GM21737 (cell line): ENCODE measurements around the gene DAPL1.

ENCODE experiments used
- ATAC-seq: cut with Tn5 transposase; IDR thresholded peaks from one replicate; pipeline ENCODE4 v1.9.1; 2021; ENCODE audit warnings: mild to moderate bottlenecking, moderate library complexity; ENCODE audit not compliant: unreplicated experiment

The DAPL1 gene, protein sequence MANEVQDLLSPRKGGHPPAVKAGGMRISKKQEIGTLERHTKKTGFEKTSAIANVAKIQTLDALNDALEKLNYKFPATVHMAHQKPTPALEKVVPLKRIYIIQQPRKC

DNA sequence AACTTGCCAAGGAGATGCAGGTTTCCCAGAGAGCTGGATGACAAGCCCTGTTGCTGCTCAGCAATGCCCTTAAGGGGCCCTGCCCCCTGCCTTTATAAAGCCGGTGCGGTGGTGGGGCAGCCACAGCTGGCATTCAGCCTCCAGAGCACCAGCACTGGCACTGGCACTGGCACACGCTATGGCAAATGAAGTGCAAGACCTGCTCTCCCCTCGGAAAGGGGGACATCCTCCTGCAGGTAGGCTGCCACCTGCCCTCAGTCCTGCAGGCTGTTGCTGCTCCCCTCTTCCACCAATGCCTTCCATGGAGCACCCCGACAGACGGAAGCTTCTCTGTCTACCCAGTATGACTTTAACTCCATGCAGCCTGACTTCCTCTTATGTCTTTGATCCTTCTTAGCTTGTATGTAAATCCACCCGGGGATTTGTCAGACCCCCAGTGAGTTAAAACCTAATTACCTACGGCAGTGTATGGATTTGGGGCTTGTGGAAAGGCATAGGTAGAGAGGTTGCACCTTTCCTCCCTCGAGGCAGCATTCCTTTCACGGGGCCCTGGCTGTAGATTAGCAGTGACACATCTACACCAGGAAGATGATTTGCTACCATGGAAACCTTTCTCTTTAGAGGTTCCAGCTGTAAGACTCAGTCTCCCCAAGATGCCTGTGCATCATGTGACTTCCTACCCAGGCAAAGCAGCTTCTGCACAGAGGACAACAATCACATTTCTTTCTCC, at the start of gene DAPL1:
TSS of gene DAPL1 (plus strand) at position 123 of the 730 bp plus-strand sequence. CDS start at position 179, 56 bp downstream.
- ATAC-seq: no peak

DNA sequence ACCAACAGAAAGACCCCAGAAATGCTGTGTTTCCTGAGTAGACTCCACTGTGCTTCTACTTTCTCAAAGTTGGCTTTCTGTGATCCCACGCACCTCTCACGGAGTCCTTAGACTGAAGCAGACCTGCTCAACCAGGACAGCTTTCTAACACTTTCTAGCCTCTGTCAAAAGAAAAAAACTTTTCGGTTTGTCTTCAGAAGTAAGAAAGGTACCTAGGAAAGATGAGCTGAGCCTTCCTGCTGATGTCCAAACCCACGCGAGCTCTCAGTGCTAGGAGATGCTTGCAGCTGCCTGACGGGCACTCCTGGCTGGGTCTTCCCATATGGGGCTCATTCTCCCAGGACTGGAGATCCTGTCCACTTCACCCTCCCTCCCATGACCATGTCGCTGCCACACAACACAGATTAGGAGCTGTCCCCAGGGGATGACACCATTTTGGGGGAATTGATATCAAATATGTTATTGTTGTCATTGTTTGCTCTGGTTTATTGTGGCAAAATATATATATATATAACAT, 49.2 kb upstream of the DAPL1 start:
- ATAC-seq: no peak

DNA sequence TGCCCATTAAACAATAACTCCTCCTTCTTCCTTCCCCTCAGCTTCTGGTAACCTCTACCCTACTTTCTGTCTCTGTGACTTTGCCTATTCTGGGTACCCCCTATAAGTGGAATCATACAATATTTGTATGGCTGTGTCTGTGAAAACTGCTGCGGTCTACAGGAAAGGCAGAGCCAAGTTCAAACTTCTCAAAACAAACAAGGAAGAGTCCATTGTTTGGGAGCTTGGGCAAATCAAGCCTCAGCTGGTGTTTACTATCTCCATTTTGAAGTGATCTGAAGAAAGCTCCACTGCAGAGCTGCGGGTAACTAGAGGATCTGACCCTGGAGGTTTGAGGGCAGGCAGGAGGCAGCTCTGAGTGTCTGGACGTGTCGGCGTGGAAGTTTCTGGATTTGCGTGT, 48.6 kb upstream of the DAPL1 start:
- ATAC-seq: no peak

DNA sequence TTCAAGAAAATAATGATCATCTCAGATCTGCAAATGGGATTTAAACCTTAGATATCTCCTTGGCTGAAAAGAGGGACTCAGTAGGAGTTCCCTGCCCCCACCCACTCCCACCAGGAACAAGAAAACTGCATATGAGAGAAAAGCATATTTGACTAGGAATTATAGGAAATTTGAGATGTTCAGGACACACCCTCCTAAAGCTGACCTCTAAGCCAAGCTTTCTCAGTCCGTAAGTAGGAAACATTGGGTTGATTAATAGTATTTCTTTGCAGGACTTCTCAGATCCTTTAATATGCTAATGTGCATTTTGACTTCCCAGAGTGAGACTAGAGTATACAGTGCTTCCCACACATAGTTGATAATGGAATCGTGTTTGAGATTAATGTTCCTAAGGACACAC, 47.8 kb upstream of the DAPL1 start:
- no peak for ATAC-seq

DNA sequence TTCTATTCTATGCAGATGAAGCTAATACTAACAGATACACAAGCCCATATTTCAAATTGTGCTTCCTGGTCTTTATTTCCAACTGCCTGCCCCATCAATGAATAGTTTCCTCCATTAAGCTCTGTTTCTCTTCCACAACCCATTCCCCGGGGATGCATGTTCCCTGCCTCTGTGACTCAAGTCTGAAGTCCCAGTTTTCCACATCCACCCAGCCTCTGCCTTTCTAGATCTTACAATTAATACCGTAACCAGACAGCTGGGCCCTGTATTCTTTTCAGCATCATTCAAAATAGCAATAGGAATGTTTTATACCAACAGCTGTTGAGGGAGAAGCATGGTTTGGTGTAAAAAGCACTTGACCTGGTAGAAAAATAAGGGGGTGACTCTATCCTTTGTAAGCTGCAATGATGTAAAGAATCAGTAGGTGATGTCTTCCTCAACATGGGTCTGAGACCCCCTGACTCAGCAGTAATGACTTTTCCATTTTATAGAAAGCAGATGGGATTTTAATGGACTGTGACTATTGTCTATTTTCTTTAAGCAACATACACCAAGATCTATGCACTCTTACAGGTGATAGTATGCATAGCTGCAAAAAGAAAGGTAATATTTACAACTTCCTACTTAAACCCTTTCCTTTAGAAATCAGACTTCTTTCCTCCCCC, 46.1 kb upstream of the DAPL1 start:
- ATAC-seq: no peak

DNA sequence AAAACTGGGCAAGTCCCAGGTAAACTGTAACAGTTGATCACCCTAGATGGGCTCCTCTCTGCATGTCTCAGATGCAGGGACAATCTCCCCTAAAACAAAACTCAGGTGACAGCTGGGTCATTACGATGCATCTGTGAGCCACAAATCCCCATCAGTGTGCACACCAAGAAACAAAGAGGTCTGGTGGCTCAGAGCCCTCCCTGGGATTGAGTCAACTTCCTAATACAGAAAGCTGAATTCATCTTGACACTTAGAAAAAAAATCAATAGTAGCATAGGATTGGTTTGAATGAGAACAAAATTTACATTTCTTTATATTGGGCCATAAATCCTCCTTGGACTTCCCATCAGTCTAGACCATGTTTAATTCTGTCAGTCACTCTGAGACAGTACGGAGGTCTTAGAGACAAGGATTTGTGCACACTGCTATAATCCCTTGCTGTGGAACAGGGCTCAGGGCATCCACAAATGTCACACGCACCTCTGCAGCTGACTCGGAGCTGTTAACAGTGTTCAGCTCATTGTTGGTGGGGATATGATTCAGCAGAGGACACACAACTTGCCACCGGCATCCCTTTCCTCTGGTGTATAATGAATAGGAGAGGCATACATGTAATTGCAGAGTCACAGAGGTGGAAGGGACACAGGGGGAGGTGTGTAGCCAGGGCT, 44.5 kb upstream of the DAPL1 start:
- no peak for ATAC-seq

DNA sequence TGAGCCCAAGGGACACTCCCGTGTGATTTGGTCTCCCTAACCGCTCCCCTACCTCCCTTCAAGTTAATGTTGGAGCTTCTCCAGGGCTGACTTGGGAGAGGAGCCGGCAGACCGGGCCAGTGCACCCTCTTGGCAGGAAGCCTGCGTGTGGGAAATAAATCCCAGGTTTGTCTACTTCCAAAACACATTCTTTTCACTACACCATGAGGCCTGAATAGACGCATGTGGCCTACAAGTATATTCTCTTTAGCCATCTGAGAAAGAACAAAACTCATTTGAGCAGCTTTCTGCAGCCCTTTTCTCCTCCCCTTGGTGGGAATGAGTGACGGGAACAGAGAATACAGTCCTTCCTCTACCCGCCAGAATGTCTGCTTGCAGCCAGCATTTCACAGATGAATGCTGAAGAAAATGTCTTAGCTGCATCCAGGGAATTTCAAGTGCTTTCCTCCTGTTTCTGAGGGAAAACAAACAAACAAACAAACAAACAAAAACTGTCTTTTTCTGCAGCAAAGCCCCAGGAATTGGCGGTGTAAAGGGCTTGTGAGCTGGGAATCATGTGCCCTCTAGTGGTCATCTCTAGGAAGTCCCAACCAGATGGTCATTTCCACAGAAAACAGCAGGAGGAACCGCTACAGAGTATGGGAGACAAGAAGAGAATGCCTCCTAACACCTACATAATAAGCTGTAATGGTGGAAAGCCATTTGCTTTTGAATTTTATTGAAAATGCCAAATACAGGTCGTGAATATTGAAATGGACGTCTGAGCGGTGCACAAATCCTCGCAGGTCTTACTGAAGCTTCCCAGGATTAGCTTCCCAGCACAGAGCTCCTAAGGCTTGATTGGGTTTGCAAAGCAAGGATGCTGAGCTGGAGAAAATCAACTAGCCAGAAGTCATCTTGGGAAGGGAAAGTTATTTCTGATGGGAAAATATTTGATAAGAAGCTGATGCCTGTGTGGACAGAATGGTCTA, 41.2 kb upstream of the DAPL1 start:
- no peak for ATAC-seq

DNA sequence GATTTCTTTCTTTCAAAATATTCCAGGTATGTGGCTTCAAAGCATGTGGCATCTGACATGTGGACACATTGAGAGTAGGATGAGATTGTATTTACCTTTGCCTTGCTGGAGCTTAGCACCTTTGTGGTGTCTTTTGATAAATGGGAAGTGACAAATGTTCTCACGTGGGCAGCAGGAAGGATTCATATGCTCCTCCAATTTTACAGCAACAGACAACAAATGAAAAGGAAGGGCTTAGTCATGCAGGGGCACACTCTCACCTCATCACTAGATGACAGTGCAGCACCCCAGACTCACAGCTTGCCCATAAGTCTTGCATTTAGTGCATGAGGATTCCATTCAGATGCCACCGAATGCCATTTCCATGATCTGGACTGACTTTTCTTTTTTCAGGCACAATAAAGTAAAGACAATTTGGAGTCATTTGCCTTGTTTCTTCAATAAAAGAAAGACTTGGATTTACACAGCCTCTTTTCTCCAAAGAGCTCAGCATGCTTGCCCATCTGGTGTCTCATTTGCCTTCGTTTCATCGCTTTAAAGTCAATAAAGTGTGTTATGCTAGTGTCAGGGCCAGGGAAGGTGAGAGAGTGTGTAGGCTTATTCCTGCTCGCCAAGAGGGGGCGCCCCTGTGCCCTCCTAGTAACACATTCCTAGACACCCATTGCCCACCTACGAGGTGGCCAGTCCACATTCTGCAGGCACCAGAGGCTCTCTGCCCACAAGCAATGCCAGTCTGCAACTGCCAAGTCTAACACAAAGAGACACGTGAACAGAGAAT, 39.6 kb upstream of the DAPL1 start:
- ATAC-seq: no peak

DNA sequence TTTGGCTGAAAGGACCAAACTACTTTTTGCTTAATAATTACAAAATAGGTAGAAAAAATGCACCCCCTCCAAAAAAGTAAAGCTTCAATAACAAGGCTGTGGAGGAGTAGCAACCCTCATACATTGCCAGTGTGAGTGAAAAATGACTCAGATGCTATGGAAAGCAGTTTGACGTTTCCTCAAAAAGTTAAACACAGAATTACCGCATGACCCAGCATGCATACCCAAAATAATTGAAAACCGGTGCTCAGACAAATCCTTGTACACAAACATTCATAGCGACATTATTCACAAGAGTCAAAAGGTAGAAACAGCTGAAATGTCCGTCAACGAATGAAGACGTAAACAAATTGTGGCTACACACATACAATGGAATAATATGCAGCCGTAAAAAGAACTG, 38.8 kb upstream of the DAPL1 start:
- ATAC-seq: no peak

DNA sequence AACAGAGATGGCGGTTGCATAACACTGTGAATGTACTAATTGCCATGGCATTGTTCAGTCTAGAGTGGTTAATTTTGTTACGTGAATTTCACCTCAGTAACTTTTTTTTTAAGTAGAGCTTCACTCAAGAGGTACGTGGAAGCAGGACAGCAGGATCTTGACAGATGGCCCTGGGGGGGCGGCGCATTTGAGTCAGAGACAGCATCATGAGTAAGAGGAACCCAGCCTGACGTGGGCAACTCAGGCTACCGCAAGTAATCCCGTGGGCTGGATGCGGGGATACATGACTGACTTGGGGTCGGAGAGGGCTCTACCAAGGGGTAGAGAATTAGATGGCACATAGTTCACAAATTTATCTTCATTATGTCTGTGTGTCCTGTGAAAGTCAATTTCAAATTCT, 38.1 kb upstream of the DAPL1 start:
- no peak for ATAC-seq

DNA sequence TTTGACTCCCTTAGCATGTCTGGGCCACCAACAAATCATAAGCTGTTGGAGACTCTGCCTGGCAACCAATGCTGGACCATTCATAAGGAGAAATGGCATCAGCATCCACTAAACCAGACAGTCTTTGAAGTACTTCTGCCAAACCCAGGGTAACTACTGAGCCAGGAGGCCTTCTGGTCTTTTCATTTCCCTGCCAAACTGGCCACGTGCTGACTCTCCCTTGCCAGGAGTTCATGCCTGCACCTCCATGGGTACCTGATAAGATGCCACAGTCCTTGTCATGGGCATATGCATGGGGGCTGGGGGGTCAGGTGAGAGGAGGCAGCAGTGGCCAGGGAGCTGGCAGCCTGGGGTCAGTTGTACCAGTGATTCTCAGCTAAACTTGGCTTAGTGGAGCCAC, 34.2 kb upstream of the DAPL1 start:
- ATAC-seq: no peak

DNA sequence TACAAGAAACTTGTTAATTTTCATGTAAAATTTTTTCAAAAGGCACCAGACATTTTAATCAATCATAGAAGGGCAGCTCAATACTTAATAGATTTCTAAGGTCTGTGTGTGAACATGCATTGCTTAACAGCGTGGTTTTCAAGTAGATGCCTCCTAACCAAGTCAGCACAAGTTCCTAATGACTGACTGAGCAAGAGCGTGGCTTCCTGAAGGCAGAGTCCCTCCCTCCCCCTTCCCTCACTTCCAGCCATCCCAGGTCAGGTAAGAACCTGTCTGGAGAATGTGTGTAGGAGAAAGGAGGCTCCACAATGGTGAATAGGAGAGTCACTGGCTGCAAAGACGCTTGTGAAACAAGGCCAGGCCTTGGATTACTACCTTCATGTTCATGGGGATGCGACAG, 33.5 kb upstream of the DAPL1 start:
- ATAC-seq: no peak

DNA sequence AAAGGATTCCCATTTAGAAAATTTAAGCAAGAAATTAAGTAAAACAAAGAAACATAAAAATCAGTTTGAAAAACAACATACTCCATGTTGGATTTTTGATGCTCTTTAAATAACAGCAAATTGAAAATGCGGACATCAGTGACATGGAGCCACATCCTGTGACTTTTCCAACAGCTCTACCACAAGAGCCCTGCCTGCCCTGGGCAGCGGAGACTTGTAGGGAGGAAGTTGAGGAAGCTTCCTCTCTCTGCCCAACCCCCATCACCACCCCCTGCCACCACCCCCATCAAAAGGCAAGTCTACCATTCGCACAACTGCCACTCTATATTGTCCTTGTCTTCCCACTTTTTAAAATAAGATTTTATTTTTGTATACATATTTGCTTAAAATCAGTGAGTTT, 32.8 kb upstream of the DAPL1 start:
- no peak for ATAC-seq

DNA sequence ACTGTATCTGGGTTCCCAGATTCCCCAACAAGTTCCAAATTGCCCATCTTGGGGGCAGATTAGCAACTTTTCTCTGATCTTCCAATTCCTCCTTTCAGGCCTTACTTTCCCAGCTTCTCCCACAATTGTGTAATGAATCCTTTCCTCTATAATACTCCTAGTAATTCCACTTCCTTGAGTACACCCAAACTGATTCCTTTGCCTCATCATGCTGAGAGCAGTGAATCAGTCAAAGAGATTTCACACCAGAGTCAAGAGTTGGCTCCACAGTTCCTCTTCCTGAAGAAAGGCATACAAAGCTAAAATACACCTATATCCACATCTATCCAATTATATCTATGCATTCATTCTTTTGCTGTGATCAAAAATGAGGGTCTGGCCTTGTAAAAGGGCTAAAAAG, 28.6 kb upstream of the DAPL1 start:
- no peak for ATAC-seq

DNA sequence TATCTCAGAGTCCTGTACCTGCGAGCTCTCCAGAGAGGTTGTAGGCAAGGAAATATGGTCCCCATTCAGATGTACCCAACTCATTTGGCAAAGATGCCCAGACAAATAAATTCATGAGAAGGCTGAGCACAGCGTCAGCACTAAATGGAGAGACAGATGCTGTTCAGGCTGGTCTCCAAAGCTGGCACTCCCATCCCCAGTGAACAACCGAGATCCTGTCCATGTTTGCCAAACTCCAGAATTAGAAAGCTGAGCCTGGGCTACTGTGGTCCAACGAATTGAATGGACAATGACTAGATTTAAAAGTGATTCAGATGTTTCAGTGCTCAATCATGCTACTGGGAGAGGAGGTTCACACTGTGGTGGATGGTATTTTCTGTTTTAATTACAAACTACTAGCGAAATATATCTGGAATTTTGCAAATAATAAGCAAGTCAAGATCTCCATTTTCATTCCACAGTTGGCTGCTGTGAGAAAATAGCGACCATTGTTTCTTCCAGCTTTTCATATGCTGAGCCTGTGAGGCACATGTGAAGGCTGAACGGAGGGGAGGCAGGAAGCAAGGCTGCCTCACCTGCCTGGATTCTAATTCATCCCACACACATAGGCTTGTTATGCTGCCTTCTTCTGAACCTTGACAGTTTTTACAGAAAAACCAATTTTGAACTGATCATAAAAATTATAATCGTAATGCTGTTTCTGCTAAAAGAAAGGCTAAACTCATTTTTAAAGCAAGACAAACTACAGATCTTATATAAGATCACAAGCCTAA, 22.6 kb upstream of the DAPL1 start:
- ATAC-seq: no peak

DNA sequence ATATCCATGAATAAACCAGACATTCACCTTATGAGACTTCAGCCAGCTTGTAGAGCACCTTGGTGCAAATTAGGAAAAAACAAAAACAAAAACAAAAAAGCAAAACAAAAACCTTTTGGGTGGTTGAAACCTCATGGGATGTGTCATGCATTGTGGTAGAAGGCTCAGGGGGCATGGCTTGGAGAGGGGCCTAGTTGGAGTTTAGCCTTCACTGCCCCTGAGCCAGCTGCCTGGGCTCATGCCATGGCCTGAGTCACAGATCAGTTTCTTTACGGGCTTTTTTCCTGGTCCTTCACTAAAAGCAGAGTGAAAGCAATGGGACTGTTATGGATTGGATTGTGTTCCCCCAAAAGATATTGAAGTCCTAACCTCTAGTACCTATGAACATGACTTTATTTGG, 22.0 kb upstream of the DAPL1 start:
- ATAC-seq: no peak

DNA sequence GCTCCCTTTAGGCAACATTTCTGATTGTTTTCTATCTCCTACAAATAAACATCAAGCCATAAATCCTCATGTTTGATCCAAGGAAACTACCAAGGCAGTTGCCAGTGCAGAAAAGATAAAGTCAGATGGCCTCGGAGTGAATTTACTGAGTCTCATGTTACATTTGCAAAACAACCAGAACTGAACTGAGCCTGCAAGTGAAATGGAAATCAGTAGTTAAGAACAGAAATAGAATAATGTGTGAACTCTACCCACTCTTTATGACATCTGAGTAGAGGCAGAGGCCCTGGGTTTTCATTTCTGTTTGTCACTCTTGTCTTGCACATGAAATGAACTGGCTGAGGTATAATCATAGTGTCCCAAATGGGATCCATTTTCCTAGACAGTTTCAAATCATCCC, 20.4 kb upstream of the DAPL1 start:
- ATAC-seq: no peak

DNA sequence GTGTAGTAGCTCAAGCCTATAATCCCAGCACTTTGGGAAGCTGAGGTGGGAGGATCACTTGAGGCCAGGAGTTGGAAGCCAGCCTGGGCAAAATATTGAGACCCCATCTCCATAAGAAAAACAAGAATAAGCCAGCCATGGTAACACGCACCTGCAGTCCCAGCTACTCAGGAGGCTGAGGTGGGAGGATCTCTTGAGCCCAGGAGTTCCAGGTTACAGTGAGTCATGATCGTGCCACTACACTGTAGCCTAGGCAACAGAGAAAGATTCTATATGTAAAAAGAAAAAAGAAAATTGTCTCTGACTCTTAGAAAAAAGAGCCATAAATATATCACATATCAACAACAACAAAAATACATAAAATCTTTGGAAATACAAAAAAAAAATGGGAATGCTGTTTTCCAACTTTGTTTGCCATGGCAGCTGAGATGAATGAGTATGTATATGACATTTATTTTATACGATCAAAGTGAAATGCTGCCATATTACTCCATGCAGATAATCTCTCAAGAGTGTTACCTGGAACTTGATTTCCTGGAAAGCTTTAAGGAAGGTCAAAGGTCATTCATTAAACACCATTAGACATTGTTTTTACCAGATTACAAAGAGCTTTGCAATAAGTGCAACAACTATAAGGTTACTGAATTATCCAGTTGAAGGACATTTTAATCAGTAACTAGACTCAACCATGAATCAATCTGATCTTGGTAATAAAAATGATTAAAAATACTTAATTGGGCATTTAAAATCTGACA, 19.7 kb upstream of the DAPL1 start:
- no peak for ATAC-seq
